Activated CD4-positive, alpha-beta T cell treated with anti-CD3 and anti-CD28 coated beads, Interleukin-10, Interleukin-2, amounts not matched to agents 100 ng/mL and 50 ng/mL, durations not matched to agents 16 hours and 8 hours (primary cell): ENCODE measurements around the gene C9orf50.
"Not testable (repeated sequence)": the region's sequence is repeated elsewhere in the genome, so short reads cannot be mapped to it uniquely, and the experiment has no call there.

Experiments used
- DNase-seq: peaks from one replicate; pipeline ENCODE4 v3.0.0-alpha.2; 2020

The C9orf50 gene

GRCh38 chr9:129620669-129621295, at the start of gene C9orf50:
Gene C9orf50, minus strand, starts transcription at chr9:129621101. Its CDS starts 527 bp downstream, at chr9:129620574.
- DNase-seq: no peak

GRCh38 chr9:129669946-129670345, 49.0 kb upstream of the C9orf50 start:
- DNase-seq: no peak

DNA sequence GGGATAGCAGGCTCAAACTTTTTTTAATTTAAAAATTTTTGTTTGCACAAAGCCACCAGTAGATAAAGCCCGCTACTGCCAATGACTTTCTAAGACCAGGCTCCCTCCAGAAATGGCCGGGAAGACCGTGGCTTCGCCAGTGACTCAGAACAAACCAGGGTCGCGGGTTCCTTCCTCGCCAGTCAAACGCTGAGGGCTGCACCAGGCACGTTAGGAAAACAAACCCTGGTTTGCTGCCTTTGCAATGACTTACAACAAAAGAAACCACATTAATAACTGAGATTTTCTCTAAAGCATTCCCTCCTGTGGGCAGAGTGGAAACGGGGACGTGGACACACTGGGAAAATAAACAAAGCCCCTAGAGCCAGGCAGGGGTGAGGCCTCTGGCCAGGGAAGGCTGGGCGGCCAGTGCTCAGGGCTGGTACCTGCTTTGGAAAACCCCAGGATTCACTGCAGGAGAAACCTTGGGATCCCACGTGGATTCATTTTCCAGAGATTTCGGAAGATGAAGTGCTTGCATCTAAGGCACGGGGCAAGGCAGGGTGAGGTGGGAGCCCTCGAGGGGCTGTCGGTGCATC, 48.3 kb upstream of the C9orf50 start:
- DNase-seq: no peak

DNA sequence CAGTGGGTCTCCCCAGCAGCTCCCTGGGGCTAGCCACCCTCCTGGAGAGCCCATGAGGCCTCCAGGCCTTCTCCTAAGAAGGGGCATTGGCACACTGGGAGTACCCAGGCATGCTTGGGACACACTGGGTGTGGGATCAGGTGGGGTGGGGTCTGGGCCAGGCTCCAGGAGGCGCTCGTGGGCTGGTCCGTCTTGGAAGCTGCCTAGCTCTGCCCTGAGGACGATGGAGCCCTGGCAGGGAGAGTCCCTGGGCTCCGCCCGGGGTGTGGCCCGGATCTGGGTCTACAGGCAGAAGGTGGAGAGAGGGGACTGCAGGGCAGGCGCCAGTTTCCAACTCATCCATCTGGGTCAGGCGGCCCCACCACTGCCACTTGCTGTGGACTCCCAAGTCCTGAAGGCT, 46.9 kb upstream of the C9orf50 start:
- no peak for DNase-seq

DNA sequence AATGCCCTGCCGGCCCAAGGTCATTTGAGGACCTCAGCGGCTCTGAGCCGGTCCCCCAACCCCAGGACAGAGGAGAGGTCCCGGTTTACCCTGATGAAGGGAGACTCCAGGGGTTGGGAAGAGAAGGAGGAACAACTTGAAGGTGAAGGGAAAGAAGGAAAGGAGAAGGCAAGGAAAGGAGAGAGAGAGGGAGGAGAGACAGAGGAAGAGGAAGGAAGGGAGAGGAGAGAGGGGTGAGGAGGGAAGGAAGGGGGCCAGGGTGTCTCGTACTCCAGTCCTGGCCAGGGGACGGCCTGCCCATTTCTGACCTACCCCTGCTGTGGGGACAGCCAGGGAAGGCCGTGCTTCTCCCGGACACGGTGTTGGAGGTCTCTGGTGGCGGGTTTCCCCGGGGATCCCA, 46.5 kb upstream of the C9orf50 start:
- DNase-seq: no peak

- no peak for DNase-seq
Measured at GRCh38 chr9:129666575-129666974, 45.7 kb upstream of the C9orf50 start.

GRCh38 chr9:129665814-129666520, 45.1 kb upstream of the C9orf50 start:
- DNase-seq: no peak

GRCh38 chr9:129665389-129665775, 44.5 kb upstream of the C9orf50 start, which contains the start of gene PRRX2:
Gene PRRX2, plus strand, starts transcription at chr9:129665647. Its CDS starts 221 bp downstream, at chr9:129665868.
- no peak for DNase-seq

DNA sequence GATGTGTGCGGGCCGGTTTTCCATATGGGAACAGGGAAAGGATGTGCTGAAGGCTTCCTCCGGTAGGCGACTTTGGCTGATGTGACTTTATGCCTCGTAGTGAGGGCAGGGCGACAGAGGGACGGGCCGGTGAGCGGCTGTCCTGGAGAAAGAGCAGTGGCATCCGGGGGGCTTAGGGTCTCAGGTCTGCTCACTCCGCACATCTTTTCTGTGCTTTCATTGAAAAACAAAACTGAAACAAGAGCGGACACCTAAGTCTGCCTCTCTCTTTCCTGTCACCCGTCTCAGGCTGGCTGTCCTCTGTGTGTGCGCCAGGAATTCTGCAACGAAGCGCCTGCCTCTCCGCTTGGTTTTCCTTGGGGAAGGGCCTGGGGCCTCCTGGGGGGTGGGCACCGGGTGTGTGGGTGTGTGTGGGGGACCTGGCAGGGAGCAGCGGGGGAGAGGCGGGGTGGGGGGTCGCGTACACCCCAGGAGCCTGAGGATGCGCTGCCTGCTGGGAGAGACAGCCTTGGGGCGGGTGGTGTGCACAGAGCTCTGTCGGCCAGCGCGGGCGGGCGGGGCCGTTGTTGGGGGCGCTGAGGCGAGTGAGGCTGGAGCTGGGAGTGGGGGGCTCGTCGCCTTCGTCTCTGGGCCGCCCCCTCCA, 44.0 kb upstream of the C9orf50 start:
- no peak for DNase-seq

DNA sequence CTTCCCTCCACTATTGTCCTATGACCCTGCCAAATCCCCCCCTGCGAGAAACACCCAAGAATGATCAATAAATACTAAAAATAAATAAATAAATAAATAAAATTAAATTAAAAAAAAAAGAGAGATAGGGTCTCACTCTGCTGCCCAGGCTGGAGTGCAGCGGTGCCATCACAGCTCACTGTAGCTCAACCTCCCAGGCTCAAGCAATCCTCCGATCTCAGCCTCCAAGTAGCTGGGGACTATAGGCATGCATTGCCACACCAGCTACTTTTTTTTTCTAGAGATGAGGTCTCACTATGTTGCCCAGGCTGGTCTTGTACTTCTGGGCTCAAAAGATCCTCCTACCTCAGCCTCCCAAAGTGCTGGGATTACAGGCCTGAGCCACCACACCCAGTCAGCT, 41.3 kb upstream of the C9orf50 start:
- not testable (repeated sequence) for DNase-seq

DNA sequence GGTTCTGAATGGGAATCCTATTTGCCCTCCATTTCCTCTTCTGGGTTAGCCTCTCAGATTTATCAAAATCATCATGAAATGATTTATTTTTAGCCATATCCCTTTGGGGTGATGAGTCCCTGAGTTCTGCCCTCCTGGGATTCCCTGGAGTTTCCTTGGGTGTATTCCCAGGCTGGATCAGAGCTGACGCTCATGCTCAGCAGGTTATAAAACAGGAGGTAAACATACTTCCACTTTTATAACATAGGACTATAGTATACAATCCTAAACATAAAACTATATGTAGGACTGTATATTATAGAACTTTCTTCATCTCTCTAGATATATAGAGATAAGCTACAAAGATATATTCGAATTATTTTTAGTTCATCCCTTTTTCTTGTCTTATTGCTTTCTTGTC, 40.1 kb upstream of the C9orf50 start:
- DNase-seq: no peak

- no peak for DNase-seq
Measured at GRCh38 chr9:129656795-129657390, 36.0 kb upstream of the C9orf50 start.

- DNase-seq: no peak
Measured at GRCh38 chr9:129655696-129656095, 34.8 kb upstream of the C9orf50 start.

DNA sequence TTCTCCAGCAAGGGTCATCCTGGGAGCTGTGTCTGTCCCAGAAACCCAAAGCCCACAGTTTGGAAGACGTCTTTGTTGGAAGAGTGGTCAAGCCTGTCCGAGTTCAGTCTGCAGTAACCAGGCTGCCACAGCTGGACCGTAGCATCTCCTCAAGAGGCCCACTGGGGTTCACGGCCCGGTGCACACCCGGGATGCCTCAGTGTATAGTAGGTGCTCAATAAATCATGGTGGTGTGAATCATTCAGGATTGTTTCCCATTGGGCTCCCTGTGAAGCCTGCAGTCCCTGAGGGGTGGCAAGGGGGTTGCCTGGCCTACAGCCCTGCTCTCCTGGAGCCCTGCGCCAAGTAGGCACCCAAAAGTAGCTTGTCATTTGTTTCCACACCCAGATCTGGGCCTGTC, 34.3 kb upstream of the C9orf50 start:
- no peak for DNase-seq

DNA sequence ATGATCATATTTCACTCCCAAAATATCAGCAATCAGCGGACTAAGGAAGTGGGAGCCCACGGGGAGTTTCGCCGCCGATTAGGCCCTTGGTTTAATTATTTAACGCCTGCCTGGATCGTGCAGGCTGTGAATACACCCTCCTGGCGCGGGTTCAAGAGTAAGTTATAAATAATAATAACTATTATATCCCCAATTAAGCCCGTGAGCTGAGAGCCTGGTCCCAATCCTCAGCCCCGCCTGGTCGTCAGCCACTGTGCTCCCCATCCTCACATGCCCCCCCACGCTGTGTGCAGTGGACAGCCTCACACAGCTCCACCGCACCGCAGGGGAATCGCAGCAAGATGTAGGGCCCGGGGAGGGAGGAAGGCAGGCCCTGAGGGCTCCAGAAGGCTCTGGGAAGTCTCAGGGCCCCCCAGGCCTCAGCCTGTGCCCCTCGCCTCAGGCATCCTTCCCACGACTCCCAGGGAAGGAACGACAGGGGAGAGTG, 33.7 kb upstream of the C9orf50 start:
- no peak for DNase-seq

GRCh38 chr9:129653823-129654553, 33.1 kb upstream of the C9orf50 start:
- DNase-seq: no peak

DNA sequence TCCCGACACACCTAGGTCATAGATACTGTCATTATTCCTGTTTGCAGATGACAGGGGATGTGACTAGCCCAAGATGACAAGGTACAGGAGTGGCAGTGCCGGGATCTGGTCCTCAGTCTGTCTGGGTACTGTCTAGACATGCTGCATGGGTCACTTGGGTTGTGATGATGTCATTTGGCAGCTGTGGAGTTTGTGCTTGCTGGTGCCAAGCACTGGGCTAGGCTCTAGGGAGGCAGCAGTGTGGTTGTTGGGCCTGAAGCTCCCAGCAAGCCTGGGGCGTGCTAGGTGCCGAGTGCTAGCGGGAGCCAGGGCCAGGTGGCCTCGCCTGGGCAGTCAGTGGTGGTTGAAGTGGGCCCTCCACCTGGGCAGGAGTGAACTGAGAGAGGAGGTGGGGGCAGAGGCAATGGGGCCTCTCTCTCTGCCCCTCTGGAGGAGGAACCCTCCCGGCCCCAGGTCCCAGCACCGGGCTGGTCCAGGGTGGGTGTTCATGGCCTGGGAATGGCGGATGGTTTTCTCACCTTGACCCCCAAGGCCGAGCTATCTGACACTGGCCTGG, 29.9 kb upstream of the C9orf50 start:
- DNase-seq: no peak

DNA sequence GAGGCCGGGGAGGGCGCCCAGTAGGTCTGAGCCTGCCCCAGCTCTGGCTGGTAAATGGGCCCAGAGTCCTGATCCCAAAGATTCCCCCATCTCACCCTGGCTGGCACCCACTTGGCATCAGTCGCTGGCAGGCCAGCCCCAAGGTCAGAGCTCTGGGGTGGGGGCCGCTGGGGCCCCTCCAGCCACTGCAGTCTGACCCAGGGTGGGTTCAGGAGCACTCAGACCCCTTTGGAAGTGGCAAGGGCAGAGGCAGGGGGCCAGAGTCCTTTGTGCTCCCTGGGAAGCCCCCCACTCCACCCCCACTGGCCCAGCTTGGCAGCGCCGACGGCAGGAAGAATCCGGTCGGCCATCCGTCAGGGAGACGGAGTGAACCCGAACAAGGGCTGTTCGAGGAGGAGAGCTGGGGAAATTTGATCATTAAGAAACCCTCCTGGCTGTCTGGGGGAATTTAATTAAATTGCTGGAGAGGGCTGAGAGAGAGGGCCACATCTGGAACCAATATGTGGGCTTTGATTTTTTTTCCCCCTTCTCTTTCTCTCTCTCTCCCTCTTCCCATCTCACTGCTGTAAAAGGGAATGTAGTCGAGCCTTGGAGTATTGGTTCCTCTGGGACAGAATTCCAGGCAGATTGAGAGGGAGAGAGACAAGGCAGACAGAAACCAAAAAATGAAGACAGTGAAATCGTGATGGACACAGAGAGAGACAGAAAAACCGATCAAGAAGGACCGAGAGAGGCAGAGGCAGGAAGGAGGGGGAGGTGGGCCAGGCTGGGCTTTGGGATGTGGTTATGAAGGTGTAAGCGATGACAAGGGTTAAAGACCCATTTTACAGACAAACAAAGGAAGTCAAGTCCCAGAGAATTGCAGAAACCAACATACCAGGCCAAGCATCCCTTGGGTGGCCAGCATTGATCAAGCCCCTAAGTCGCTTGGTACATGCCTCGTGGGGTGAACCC, 29.1 kb upstream of the C9orf50 start:
- no peak for DNase-seq

DNA sequence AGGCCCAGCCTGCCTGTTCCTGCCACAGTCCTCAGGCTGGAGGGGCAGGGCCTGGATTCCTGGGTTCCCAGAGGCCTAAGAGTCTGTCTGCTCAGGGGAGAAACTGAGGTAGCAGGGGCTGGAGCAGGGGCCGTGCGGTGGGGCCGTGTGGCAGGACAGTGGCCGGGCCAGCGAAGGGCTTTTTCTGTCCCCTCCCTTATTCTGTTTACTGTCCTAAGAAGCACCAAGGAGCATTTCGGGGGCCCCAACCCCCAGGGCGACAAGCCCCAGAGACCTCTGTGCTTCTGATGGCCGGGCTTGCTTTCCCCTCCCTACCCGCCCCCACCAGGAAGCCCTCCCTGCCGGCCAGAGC, 27.8 kb upstream of the C9orf50 start:
- no peak for DNase-seq

DNA sequence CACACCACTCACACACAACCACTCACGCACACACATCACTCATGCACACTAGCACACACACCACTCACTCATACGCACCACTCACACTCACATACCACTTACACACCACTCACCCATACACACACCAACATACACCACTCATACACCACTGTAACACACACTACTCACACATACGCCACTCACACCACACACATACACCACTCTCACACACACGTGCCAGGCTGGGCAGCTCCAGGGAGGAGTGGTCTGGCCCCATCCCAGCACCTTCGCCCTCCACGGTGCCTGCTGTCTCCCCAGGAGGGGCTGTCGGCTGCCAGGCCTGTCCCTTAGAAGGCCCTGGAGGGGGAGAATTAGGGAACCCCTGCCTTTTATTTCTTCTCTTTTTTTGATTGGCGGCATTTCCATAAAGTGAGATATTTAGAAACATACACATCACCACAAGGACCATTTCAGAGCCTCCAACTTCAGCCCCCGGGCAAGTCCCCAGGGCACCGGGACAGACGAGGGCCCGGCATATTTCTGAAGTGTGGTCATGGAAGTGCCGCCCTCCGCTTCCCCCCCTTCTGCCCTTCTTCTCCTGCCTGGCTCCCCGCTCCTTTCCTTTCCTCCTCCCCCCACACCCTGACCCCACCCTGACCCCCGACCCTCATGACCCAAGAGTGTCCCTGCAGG, 27.3 kb upstream of the C9orf50 start:
- DNase-seq: no peak

DNA sequence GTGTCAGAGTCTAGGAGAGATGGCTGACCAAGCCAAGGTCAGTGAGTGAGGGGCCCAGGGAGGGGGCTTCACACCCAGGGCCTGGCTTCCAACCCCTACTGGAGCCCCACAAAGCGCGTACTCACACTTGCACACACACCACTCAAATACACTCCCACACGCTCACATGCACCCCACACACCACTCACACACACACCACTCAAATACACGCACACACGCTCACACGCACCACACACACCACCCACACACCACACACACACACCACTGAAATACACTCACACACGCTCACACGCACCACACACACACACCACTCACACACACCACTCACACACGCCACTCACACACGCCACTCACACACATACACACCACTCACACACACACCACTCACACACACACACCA, 26.7 kb upstream of the C9orf50 start:
- DNase-seq: no peak
